NCI-H2107 (cell line): ENCODE results near the gene CEACAM18.
"Not testable (repeated sequence)": the region's sequence is repeated elsewhere in the genome, so short reads cannot be mapped to it uniquely, and the experiment has no call there.

Source experiments
- DNase-seq: peaks from one replicate; lab custom pipeline; 2025; lab: John Stamatoyannopoulos, UW

Gene CEACAM18

GRCh38 chr19:51478381-51479234 is at the start of gene CEACAM18:
TSS of gene CEACAM18 (plus strand) at chr19:51478539.
- no peak for DNase-seq

- DNase-seq: no peak
Observed at GRCh38 chr19:51430221-51430620, 48.1 kb upstream of the CEACAM18 start.

GRCh38 chr19:51431124-51431523 is 47.2 kb upstream of the CEACAM18 start:
- DNase-seq: no peak

- DNase-seq: no peak
Observed at GRCh38 chr19:51433043-51433442, 45.3 kb upstream of the CEACAM18 start.

GRCh38 chr19:51434456-51434855 is 43.9 kb upstream of the CEACAM18 start:
- no peak for DNase-seq

GRCh38 chr19:51439021-51439465 is 39.3 kb upstream of the CEACAM18 start:
- DNase-seq: no peak

GRCh38 chr19:51440052-51440451 is 38.3 kb upstream of the CEACAM18 start:
- no peak for DNase-seq

GRCh38 chr19:51440846-51441409 is 37.4 kb upstream of the CEACAM18 start:
- no peak for DNase-seq

GRCh38 chr19:51441410-51442390 is 36.6 kb upstream of the CEACAM18 start:
- DNase-seq: no peak

GRCh38 chr19:51447510-51447909 is 30.8 kb upstream of the CEACAM18 start:
- DNase-seq: not testable (repeated sequence)

- no peak for DNase-seq
Observed at GRCh38 chr19:51448011-51448410, 30.3 kb upstream of the CEACAM18 start.

- DNase-seq: no peak
Observed at GRCh38 chr19:51448411-51449016, 29.8 kb upstream of the CEACAM18 start.

GRCh38 chr19:51450730-51451307 is 27.5 kb upstream of the CEACAM18 start:
- DNase-seq: no peak

- no peak for DNase-seq
Observed at GRCh38 chr19:51456541-51457290, 21.6 kb upstream of the CEACAM18 start.

- no peak for DNase-seq
Observed at GRCh38 chr19:51457351-51458013, 20.9 kb upstream of the CEACAM18 start.

- DNase-seq: no peak
Observed at GRCh38 chr19:51458051-51458645, 20.2 kb upstream of the CEACAM18 start, which contains the start of gene SIGLEC8. TSS of gene SIGLEC8 (minus strand) at chr19:51458454. CDS start at chr19:51458387, 67 bp downstream.

GRCh38 chr19:51458899-51459505 is 19.3 kb upstream of the CEACAM18 start:
- no peak for DNase-seq

GRCh38 chr19:51460164-51460992 is 18.0 kb upstream of the CEACAM18 start:
- DNase-seq: no peak
